ENCODE results near the gene OS9.

DNA sequence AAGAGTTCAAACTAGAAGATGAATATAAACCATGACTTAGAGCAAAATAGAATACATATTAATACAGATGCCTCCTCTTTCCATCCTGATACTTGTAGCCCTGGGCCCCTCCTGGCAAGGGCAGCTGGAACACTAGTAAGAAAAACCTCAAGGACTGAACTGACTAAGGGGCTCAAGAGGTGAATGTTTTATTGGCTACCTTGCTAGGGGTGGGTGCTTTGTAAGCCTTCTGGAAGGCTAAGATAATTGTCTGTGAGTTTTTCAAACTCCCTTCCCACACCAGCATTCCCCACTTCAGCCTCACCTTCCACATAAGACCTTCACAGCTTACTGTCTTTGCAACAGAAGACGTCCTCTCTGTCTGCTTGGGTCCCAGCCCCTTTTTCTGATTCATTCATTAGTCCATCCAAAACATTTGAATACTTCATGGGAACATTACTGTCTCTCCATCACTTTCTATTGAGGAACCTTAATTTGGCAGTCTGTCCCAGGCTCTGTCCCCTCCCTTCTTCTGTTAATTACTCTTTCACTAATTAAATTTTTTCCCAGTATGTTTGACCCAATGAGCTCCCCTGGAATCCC, 59.9 kb downstream of the OS9 start:
- TF ChIP-seq, protein P1, sequence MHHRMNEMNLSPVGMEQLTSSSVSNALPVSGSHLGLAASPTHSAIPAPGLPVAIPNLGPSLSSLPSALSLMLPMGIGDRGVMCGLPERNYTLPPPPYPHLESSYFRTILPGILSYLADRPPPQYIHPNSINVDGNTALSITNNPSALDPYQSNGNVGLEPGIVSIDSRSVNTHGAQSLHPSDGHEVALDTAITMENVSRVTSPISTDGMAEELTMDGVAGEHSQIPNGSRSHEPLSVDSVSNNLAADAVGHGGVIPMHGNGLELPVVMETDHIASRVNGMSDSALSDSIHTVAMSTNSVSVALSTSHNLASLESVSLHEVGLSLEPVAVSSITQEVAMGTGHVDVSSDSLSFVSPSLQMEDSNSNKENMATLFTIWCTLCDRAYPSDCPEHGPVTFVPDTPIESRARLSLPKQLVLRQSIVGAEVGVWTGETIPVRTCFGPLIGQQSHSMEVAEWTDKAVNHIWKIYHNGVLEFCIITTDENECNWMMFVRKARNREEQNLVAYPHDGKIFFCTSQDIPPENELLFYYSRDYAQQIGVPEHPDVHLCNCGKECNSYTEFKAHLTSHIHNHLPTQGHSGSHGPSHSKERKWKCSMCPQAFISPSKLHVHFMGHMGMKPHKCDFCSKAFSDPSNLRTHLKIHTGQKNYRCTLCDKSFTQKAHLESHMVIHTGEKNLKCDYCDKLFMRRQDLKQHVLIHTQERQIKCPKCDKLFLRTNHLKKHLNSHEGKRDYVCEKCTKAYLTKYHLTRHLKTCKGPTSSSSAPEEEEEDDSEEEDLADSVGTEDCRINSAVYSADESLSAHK (tag by site-specific recombination; IDR thresholded peaks at IDR 0.05): no peak
- TF ChIP-seq ZNF600 (tag by site-specific recombination; IDR thresholded peaks at IDR 0.05) (no peak), ZNF214 (tag by site-specific recombination; IDR thresholded peaks at IDR 0.05; ENCODE audit: borderline replicate concordance) (no peak)
- TF ChIP-seq, protein P2, sequence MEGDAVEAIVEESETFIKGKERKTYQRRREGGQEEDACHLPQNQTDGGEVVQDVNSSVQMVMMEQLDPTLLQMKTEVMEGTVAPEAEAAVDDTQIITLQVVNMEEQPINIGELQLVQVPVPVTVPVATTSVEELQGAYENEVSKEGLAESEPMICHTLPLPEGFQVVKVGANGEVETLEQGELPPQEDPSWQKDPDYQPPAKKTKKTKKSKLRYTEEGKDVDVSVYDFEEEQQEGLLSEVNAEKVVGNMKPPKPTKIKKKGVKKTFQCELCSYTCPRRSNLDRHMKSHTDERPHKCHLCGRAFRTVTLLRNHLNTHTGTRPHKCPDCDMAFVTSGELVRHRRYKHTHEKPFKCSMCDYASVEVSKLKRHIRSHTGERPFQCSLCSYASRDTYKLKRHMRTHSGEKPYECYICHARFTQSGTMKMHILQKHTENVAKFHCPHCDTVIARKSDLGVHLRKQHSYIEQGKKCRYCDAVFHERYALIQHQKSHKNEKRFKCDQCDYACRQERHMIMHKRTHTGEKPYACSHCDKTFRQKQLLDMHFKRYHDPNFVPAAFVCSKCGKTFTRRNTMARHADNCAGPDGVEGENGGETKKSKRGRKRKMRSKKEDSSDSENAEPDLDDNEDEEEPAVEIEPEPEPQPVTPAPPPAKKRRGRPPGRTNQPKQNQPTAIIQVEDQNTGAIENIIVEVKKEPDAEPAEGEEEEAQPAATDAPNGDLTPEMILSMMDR (tag by site-specific recombination; IDR thresholded peaks at IDR 0.05): no peak

Data from HEK293 (cell line).